ENCODE data around the gene NTM. TPM values are rescaled to one million over a fixed set of nuclear protein-coding genes. Genes with fewer than 3 reads are reported as not detected.

The NTM gene
- total RNA-seq, 1 donor from 2014 or later = 9.9 TPM

DNA sequence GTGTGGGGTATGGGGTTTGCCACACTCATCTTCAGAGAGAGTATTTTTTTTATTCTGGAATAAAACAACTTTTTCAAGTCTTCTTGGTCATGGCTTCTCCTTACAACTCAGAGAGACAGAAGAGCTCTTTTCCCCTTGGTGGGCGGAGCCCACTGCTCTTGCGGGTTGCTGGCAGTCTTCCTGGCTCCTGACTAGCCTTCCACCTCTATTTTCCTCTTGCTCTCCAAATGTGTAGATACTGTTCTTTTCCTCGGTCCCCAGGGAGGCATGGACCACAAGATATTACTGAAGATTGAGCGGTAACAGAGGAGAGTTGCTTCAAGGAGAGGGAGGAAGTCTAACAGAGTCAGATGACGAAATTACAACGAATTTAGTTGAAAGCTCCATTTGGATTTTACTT lies 210.6 kb downstream of the NTM start:
- Histone ChIP-seq H3K4me1 (ENCODE audit: control insufficient read depth in 3 of 3, insufficient read depth in 3 of 3, low read length in 3 of 3) (no peaks in the 10 kb centered on the region), H3K9ac (ENCODE audit: low read depth in 1 of 3, low read length in 3 of 3) (no peak overlapping the region), H3K36me3 (ENCODE audit: control insufficient read depth in 3 of 3, insufficient read depth in 3 of 3, low read length in 3 of 3) (no peaks in the 10 kb centered on the region), H3K9me3 (ENCODE audit: control insufficient read depth in 3 of 3, low read length in 3 of 3) (no peaks in the 10 kb centered on the region), H3K27ac (ENCODE audit: low read depth, low read length) (no peak overlapping the region), H3K27me3 (ENCODE audit: control insufficient read depth in 3 of 3, insufficient read depth in 3 of 3, low read length in 3 of 3) (peaks cover 0 to 11% (median 6%) of the 10 kb centered on the region in 3 donors), H3K4me3 (ENCODE audit: low read length in 3 of 3) (no peak overlapping the region)

DNA sequence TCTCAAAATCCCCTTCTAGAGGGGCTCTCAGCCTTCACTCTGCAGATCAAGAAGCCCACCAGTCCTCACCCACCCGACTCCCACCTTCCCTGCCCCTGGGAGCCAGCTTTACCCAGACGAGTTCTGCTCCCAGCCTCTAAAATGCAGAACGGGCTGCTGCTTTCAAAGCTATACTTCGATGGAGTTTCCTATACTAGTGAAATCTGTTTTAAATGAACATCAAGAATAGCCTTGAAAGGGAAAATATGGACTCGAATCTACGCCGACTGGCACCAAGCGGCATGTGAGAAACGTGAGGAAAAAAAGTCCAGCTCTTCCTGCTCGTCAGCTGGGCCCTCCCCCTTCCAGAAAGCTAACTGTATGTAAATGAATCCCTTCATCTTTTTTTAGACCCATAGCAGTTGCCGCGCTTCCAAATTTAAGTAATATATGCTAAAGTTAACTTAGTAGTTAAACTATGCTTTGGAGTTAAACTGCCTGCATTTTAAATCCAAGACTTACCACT lies 211.7 kb downstream of the NTM start:
- no peaks in the 10 kb centered on the region for H3K36me3 ChIP-seq (ENCODE audit: control insufficient read depth in 3 of 3, insufficient read depth in 3 of 3, low read length in 3 of 3)
- no peak overlapping the region for H3K27ac ChIP-seq (ENCODE audit: low read depth, low read length)
- no peaks in the 10 kb centered on the region for H3K4me1 ChIP-seq (ENCODE audit: control insufficient read depth in 3 of 3, insufficient read depth in 3 of 3, low read length in 3 of 3)
- no peak overlapping the region for H3K9ac ChIP-seq (ENCODE audit: low read depth in 1 of 3, low read length in 3 of 3)
- peaks cover 0 to 11% (median 3%) of the 10 kb centered on the region in 3 donors for H3K27me3 ChIP-seq (ENCODE audit: control insufficient read depth in 3 of 3, insufficient read depth in 3 of 3, low read length in 3 of 3)
- peaks cover 0 to 3% (median 0%) of the 10 kb centered on the region in 3 donors for H3K9me3 ChIP-seq (ENCODE audit: control insufficient read depth in 3 of 3, low read length in 3 of 3)
- H3K4me3 ChIP-seq (ENCODE audit: low read length in 3 of 3) = no peak overlapping the region

- Histone ChIP-seq H3K4me3 (ENCODE audit: low read length in 3 of 3) (no peak overlapping the region), H3K27ac (ENCODE audit: low read depth, low read length) (no peak overlapping the region), H3K36me3 (ENCODE audit: control insufficient read depth in 3 of 3, insufficient read depth in 3 of 3, low read length in 3 of 3) (no peaks in the 10 kb centered on the region), H3K9ac (ENCODE audit: low read depth in 1 of 3, low read length in 3 of 3) (no peak overlapping the region), H3K4me1 (ENCODE audit: control insufficient read depth in 3 of 3, insufficient read depth in 3 of 3, low read length in 3 of 3) (no peaks in the 10 kb centered on the region), H3K9me3 (ENCODE audit: control insufficient read depth in 3 of 3, low read length in 3 of 3) (peaks cover 0 to 3% (median 0%) of the 10 kb centered on the region in 3 donors), H3K27me3 (ENCODE audit: control insufficient read depth in 3 of 3, insufficient read depth in 3 of 3, low read length in 3 of 3) (peaks cover 0 to 11% (median 3%) of the 10 kb centered on the region in 3 donors)
Measured at GRCh38 chr11:131583421-131583820, 213.0 kb downstream of the NTM start.

GRCh38 chr11:131583938-131584337 lies 213.5 kb downstream of the NTM start:
- Histone ChIP-seq H3K9ac (ENCODE audit: low read depth in 1 of 3, low read length in 3 of 3) (no peak overlapping the region), H3K27me3 (ENCODE audit: control insufficient read depth in 3 of 3, insufficient read depth in 3 of 3, low read length in 3 of 3) (peaks cover 0 to 11% (median 3%) of the 10 kb centered on the region in 3 donors), H3K4me1 (ENCODE audit: control insufficient read depth in 3 of 3, insufficient read depth in 3 of 3, low read length in 3 of 3) (no peaks in the 10 kb centered on the region), H3K36me3 (ENCODE audit: control insufficient read depth in 3 of 3, insufficient read depth in 3 of 3, low read length in 3 of 3) (no peaks in the 10 kb centered on the region), H3K27ac (ENCODE audit: low read depth, low read length) (no peak overlapping the region), H3K4me3 (ENCODE audit: low read length in 3 of 3) (no peak overlapping the region), H3K9me3 (ENCODE audit: control insufficient read depth in 3 of 3, low read length in 3 of 3) (peaks cover 0 to 3% (median 0%) of the 10 kb centered on the region in 3 donors)

DNA sequence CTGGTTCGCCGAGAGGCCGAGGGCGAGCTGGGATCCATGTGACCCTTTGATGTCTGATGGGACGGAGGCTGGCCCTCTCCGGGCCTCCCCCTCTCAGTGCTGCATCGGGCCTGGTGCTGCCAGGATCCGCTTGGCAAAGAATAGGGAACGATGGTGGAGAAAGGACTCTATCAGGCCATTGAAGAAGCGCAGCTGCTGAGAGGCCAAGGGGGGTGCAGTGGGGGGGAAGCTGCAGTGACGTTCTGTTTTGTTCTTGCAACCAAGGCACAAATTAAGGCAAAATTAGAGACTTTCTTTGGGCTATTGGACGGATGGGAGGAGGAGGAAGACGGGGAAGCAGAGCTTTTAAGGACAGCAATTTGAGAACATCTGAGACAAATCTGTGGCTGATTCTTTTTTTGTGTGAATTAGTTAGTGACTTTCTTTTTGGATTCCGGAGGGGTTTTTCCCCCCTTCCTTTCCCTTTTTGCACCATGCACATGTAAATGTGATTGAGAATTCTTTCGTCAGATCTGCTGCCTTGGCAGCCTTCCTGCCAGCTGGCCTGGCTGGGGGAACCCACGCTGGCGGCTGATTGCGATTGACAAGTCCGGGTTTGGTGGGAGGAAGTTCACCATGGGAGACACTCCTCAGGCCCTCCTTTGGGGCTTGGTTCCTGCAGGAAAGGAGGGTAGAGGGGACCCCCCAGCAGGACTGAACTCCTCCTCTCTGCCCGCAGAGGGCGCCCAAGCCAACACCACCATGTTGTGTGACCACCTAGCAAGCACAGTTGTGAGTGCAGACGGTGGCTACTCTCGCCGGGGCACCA lies 214.6 kb downstream of the NTM start:
- Histone ChIP-seq H3K9ac (ENCODE audit: low read depth in 1 of 3, low read length in 3 of 3) (no peak overlapping the region), H3K4me1 (ENCODE audit: control insufficient read depth in 3 of 3, insufficient read depth in 3 of 3, low read length in 3 of 3) (no peaks in the 10 kb centered on the region), H3K36me3 (ENCODE audit: control insufficient read depth in 3 of 3, insufficient read depth in 3 of 3, low read length in 3 of 3) (no peaks in the 10 kb centered on the region), H3K27ac (ENCODE audit: low read depth, low read length) (no peak overlapping the region), H3K27me3 (ENCODE audit: control insufficient read depth in 3 of 3, insufficient read depth in 3 of 3, low read length in 3 of 3) (peaks cover 0 to 11% (median 5%) of the 10 kb centered on the region in 3 donors), H3K9me3 (ENCODE audit: control insufficient read depth in 3 of 3, low read length in 3 of 3) (peaks cover 0 to 3% (median 0%) of the 10 kb centered on the region in 3 donors), H3K4me3 (ENCODE audit: low read length in 3 of 3) (no peak overlapping the region)

DNA sequence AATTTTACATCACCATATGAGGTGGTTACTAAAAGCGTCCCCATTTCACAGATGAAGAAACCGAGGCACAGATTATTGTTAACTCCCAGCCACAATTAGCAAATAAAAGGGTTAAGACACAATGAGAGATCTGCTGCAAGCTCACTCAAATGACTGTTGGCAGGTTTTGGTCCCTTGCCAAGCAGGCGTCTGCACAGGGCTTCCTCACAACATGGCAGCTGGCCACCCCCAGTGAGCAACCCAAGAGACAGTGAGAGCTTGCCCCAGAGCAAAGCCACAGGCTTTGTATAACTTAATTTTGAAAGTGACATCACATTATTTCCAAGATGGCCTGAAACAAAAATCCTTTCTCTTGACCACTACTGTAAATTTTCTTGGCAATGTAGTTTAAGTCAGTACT lies 217.6 kb downstream of the NTM start:
- no peaks in the 10 kb centered on the region for H3K36me3 ChIP-seq (ENCODE audit: control insufficient read depth in 3 of 3, insufficient read depth in 3 of 3, low read length in 3 of 3)
- no peak overlapping the region for H3K9ac ChIP-seq (ENCODE audit: low read depth in 1 of 3, low read length in 3 of 3)
- no peak overlapping the region for H3K27ac ChIP-seq (ENCODE audit: low read depth, low read length)
- no peaks in the 10 kb centered on the region for H3K4me1 ChIP-seq (ENCODE audit: control insufficient read depth in 3 of 3, insufficient read depth in 3 of 3, low read length in 3 of 3)
- peaks cover 0 to 3% (median 0%) of the 10 kb centered on the region in 3 donors for H3K9me3 ChIP-seq (ENCODE audit: control insufficient read depth in 3 of 3, low read length in 3 of 3)
- H3K4me3 ChIP-seq (ENCODE audit: low read length in 3 of 3) = no peak overlapping the region
- peaks cover 0 to 16% (median 14%) of the 10 kb centered on the region in 3 donors for H3K27me3 ChIP-seq (ENCODE audit: control insufficient read depth in 3 of 3, insufficient read depth in 3 of 3, low read length in 3 of 3)

DNA sequence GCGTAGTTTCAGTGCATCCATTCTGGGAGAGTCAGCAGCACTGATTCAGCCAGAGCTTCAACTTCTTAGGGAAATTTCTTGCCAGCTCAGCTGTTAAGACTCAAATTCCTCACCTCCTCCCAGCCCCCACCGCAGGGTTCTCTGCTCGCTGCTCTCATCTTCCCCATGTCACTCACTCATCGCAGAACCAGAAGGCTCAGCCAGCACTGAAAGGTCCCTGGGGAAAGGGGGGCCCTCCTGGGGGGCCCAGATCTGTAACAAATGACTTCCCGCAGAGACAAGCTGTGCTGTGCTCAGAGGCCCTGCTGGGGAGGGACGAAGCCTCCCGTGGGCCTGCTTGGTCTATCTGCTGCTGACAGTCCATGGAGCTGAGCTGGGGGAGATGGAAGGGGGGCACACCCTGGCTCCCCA lies 220.6 kb downstream of the NTM start:
- no peak overlapping the region for H3K27ac ChIP-seq (ENCODE audit: low read depth, low read length)
- no peaks in the 10 kb centered on the region for H3K4me1 ChIP-seq (ENCODE audit: control insufficient read depth in 3 of 3, insufficient read depth in 3 of 3, low read length in 3 of 3)
- no peak overlapping the region for H3K9ac ChIP-seq (ENCODE audit: low read depth in 1 of 3, low read length in 3 of 3)
- peaks cover 0 to 16% (median 11%) of the 10 kb centered on the region in 3 donors for H3K27me3 ChIP-seq (ENCODE audit: control insufficient read depth in 3 of 3, insufficient read depth in 3 of 3, low read length in 3 of 3)
- peaks cover 0 to 3% (median 0%) of the 10 kb centered on the region in 3 donors for H3K9me3 ChIP-seq (ENCODE audit: control insufficient read depth in 3 of 3, low read length in 3 of 3)
- H3K36me3 ChIP-seq (ENCODE audit: control insufficient read depth in 3 of 3, insufficient read depth in 3 of 3, low read length in 3 of 3) = no peaks in the 10 kb centered on the region
- no peak overlapping the region for H3K4me3 ChIP-seq (ENCODE audit: low read length in 3 of 3)

DNA sequence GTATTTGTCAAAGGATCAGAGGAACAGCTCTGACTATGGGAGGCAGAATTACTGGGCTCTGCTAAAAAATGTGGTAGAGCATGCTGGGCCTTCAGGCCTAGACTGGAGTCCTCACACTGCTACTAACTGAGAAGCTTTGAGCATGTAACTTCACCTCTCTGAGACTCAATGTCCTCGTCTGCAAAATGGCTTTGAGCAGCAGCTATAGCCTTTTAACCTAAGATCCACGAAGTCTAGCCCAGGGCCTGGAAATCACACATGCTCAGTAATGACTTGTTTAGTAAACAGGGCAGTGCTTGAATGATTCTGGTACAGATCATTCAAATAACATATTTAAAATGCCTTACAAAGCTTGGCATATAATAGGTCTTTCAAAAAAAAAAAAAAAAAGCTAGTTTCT lies 221.7 kb downstream of the NTM start:
- no peaks in the 10 kb centered on the region for H3K36me3 ChIP-seq (ENCODE audit: control insufficient read depth in 3 of 3, insufficient read depth in 3 of 3, low read length in 3 of 3)
- H3K4me3 ChIP-seq (ENCODE audit: low read length in 3 of 3) = no peak overlapping the region
- H3K27ac ChIP-seq (ENCODE audit: low read depth, low read length) = no peak overlapping the region
- H3K27me3 ChIP-seq (ENCODE audit: control insufficient read depth in 3 of 3, insufficient read depth in 3 of 3, low read length in 3 of 3) = peaks cover 0 to 16% (median 11%) of the 10 kb centered on the region in 3 donors
- no peaks in the 10 kb centered on the region for H3K4me1 ChIP-seq (ENCODE audit: control insufficient read depth in 3 of 3, insufficient read depth in 3 of 3, low read length in 3 of 3)
- H3K9me3 ChIP-seq (ENCODE audit: control insufficient read depth in 3 of 3, low read length in 3 of 3) = no peaks in the 10 kb centered on the region
- H3K9ac ChIP-seq (ENCODE audit: low read depth in 1 of 3, low read length in 3 of 3) = no peak overlapping the region

- H3K36me3 ChIP-seq (ENCODE audit: control insufficient read depth in 3 of 3, insufficient read depth in 3 of 3, low read length in 3 of 3) = no peaks in the 10 kb centered on the region
- no peak overlapping the region for H3K27ac ChIP-seq (ENCODE audit: low read depth, low read length)
- H3K9me3 ChIP-seq (ENCODE audit: control insufficient read depth in 3 of 3, low read length in 3 of 3) = no peaks in the 10 kb centered on the region
- H3K4me3 ChIP-seq (ENCODE audit: low read length in 3 of 3) = no peak overlapping the region
- no peaks in the 10 kb centered on the region for H3K4me1 ChIP-seq (ENCODE audit: control insufficient read depth in 3 of 3, insufficient read depth in 3 of 3, low read length in 3 of 3)
- H3K27me3 ChIP-seq (ENCODE audit: control insufficient read depth in 3 of 3, insufficient read depth in 3 of 3, low read length in 3 of 3) = peaks cover 0 to 16% (median 11%) of the 10 kb centered on the region in 3 donors
- no peak overlapping the region for H3K9ac ChIP-seq (ENCODE audit: low read depth in 1 of 3, low read length in 3 of 3)
Measured at GRCh38 chr11:131592734-131593133, 222.3 kb downstream of the NTM start.

- H3K9me3 ChIP-seq (ENCODE audit: control insufficient read depth in 3 of 3, low read length in 3 of 3) = no peaks in the 10 kb centered on the region
- H3K9ac ChIP-seq (ENCODE audit: low read depth in 1 of 3, low read length in 3 of 3) = no peak overlapping the region
- no peak overlapping the region for H3K27ac ChIP-seq (ENCODE audit: low read depth, low read length)
- no peaks in the 10 kb centered on the region for H3K4me1 ChIP-seq (ENCODE audit: control insufficient read depth in 3 of 3, insufficient read depth in 3 of 3, low read length in 3 of 3)
- no peak overlapping the region for H3K4me3 ChIP-seq (ENCODE audit: low read length in 3 of 3)
- H3K36me3 ChIP-seq (ENCODE audit: control insufficient read depth in 3 of 3, insufficient read depth in 3 of 3, low read length in 3 of 3) = no peaks in the 10 kb centered on the region
- peaks cover 0 to 16% (median 11%) of the 10 kb centered on the region in 3 donors for H3K27me3 ChIP-seq (ENCODE audit: control insufficient read depth in 3 of 3, insufficient read depth in 3 of 3, low read length in 3 of 3)
Measured at GRCh38 chr11:131593301-131593700, 222.9 kb downstream of the NTM start.
